ENCODE measurements around the gene MAGEB2. TPM values are rescaled to one million over a fixed set of nuclear protein-coding genes. Genes with fewer than 3 reads are reported as not detected.

MAGEB2 gene
- total RNA-seq, 1 donor, result not detected

DNA sequence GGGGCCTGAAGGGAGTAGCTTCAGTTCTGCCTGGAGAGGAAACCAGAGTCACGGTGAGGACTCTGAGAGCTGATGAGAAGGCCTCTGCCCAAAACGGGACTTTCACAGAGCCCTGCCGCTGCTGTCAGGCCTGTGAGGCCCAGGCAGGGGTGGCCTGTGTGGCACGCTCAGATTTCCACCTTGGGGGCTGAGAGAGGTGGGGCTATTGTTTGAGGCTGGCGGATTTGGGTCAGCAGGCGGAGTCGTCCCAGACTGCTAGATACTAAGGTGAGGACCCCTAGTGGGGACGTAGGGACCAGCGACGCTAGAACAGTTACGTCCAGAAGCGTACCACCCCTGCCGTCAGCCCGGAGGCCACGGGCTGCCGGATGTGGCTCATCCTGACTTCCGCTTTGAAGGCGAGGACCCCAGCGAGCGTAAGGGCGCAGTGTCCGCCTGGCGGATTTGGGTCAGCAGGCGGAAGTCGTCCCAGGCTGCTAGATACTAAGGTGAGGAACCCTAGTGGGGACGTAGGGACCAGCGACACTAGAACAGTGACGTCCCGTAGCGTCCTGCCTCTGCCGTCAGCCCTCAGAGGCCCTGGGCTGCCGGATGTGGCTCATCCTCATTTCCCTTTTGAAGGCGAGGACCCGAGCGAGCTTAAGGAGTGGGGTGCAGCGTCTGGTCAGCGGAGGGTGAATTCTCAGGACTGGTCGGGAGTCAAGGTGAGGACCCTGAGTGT, 31.6 kb downstream of the MAGEB2 start, which contains the start of gene MAGEB1:
MAGEB1 (plus strand) TSS at position 378 of the 721 bp plus-strand sequence. CDS start 3,348 bp downstream, outside the sequence.
- H3K4me1 ChIP-seq (ENCODE audit: insufficient read depth, low read length), result no peaks in the 10 kb centered on the region

GRCh38 chrX:30248854-30249253, 33.5 kb downstream of the MAGEB2 start:
- no peak overlapping the region for H3K4me3 ChIP-seq (ENCODE audit: low read length)
- no peaks in the 10 kb centered on the region for H3K27me3 ChIP-seq (ENCODE audit: insufficient read depth, low read length)
- no peaks in the 10 kb centered on the region for H3K4me1 ChIP-seq (ENCODE audit: insufficient read depth, low read length)

More for the DNA sequence above, 31.6 kb downstream of the MAGEB2 start, which contains the start of gene MAGEB1:
- no peaks in the 10 kb centered on the region for H3K9me3 ChIP-seq (ENCODE audit: low read depth, low read length)
- H3K27me3 ChIP-seq (ENCODE audit: insufficient read depth, low read length), result no peaks in the 10 kb centered on the region
- H3K4me3 ChIP-seq (ENCODE audit: low read length), result no peak within 1 kb of the TSS

DNA sequence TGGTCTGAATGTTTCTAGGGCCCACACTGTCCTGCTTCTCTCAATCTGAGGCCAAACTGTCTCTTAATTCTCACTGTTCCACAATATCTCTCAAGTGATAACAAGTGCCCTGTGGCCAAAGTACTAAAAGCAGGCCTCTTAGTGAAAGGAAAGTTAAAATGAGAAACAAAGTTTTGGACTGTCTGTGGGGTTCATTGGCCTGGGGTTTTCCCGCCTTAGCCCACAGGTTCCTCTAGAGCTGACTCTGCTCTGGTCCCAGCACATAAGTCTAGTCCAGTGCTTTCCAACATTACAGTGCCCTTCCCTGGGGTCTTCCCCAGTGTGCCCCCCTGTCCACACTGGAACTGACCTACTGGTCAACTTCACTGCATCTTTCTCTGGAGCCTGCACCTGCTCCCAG, 37.9 kb downstream of the MAGEB2 start:
- Histone ChIP-seq H3K4me3 (ENCODE audit: low read length) (no peak overlapping the region), H3K27me3 (ENCODE audit: insufficient read depth, low read length) (no peaks in the 10 kb centered on the region), H3K9me3 (ENCODE audit: low read depth, low read length) (no peaks in the 10 kb centered on the region), H3K4me1 (ENCODE audit: insufficient read depth, low read length) (no peaks in the 10 kb centered on the region)

More at GRCh38 chrX:30248854-30249253, 33.5 kb downstream of the MAGEB2 start:
- no peaks in the 10 kb centered on the region for H3K9me3 ChIP-seq (ENCODE audit: low read depth, low read length)

DNA sequence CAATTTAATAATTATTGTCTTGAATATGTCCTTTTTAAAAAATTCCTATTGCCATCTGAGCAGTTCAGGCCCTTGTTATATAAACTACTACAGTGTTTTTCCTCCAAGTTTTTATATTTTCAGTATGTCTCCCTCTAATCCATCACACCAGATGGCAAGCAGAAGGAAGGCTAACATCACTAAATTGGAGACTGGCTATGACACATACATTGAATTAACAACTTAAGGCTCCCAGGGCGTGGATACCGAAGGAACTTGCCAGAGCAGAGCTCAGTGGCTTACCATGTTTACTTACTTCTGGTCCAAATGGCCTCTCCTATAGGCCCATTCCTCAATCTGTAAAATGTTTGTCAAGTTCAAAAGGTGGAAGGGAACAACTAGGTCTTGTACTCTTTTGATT, 44.6 kb downstream of the MAGEB2 start:
- H3K4me1 ChIP-seq (ENCODE audit: insufficient read depth, low read length), result no peaks in the 10 kb centered on the region
- no peaks in the 10 kb centered on the region for H3K27me3 ChIP-seq (ENCODE audit: insufficient read depth, low read length)
- H3K4me3 ChIP-seq (ENCODE audit: low read length), result no peak overlapping the region
- H3K9me3 ChIP-seq (ENCODE audit: low read depth, low read length), result no peaks in the 10 kb centered on the region

DNA sequence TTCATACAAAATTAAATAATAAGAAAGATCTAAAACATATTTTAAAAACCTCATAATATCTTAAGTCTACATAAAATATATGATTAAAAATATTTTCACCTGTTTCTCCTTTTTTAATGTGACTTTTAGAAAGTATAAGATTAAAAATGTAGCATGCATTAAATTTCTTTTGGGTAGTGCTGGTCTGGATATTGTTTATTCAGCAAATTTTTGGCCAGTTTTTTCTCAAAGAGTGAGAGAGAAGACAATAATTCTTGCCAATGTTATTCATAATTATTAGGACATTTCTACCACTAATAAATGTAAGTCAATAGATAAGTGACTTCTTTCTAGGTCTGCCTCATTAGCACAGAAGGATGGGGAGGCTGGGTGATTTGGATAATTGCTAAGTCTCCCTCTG, 45.6 kb downstream of the MAGEB2 start:
- no peaks in the 10 kb centered on the region for H3K27me3 ChIP-seq (ENCODE audit: insufficient read depth, low read length)
- H3K4me3 ChIP-seq (ENCODE audit: low read length), result no peak overlapping the region
- H3K4me1 ChIP-seq (ENCODE audit: insufficient read depth, low read length), result no peaks in the 10 kb centered on the region
- no peaks in the 10 kb centered on the region for H3K9me3 ChIP-seq (ENCODE audit: low read depth, low read length)

DNA sequence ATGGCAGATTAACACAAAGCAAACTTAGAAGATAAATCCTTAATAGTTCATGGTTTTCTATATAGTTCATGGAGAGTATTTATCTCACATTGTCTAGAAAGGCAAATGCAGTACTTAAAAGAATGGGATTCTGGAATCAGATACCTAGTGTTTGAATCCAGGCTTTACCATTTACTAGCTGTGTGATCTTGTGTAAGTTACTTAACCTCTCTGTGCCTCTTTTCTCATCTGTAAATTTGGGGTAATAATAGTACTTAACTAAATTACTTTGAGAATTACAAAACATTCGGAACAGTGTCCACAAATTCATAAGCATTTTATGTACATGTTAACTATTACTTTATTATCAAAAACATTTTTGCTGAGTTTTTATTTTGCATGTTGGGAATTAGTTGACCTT, 47.4 kb downstream of the MAGEB2 start:
- Histone ChIP-seq H3K9me3 (ENCODE audit: low read depth, low read length) (no peaks in the 10 kb centered on the region), H3K4me1 (ENCODE audit: insufficient read depth, low read length) (no peaks in the 10 kb centered on the region), H3K4me3 (ENCODE audit: low read length) (no peak overlapping the region), H3K27me3 (ENCODE audit: insufficient read depth, low read length) (no peaks in the 10 kb centered on the region)

Other genes with a start within 250 kb of the MAGEB2 start
- not detected for gene MAGEB3, start 15.1 kb downstream of the MAGEB2 start, total RNA-seq
- not detected for gene MAGEB4, start 26.4 kb downstream of the MAGEB2 start, total RNA-seq
- not detected for gene MAGEB1, start 31.6 kb downstream of the MAGEB2 start, total RNA-seq
- not detected for gene NR0B1, start 93.8 kb downstream of the MAGEB2 start, total RNA-seq